ENCODE results near the gene MAT1A.
"Not testable (repeated sequence)": the region's sequence is repeated elsewhere in the genome, so short reads cannot be mapped to it uniquely, and the experiment has no call there.

MAT1A gene

GRCh38 chr10:80264081-80265056, 25.1 kb downstream of the MAT1A start:
- no peak for DNase-seq

- no peak for DNase-seq
These were observed 28.0 kb downstream of the MAT1A start for GRCh38 chr10:80261316-80262030.

- DNase-seq: peak in 1 of 2 experiments; percentile 1
These were observed 28.9 kb downstream of the MAT1A start for GRCh38 chr10:80260295-80261243.

- DNase-seq: no peak
These were observed 30.0 kb downstream of the MAT1A start for GRCh38 chr10:80259405-80259871.

- peak in 1 of 2 experiments; percentile 16 for DNase-seq
These were observed 32.7 kb downstream of the MAT1A start for GRCh38 chr10:80256798-80257197.

- DNase-seq: not testable (repeated sequence)
These were observed 34.7 kb downstream of the MAT1A start for GRCh38 chr10:80254726-80255125.

GRCh38 chr10:80253963-80254271, 35.5 kb downstream of the MAT1A start:
- peak in 1 of 2 experiments; percentile 8 for DNase-seq

- DNase-seq: no peak
These were observed 36.0 kb downstream of the MAT1A start for GRCh38 chr10:80253266-80253962.

- DNase-seq: no peak
These were observed 37.1 kb downstream of the MAT1A start for GRCh38 chr10:80252296-80252887.

- DNase-seq: not testable (repeated sequence)
These were observed 37.7 kb downstream of the MAT1A start for GRCh38 chr10:80251703-80252280.

- not testable (repeated sequence) for DNase-seq
These were observed 39.1 kb downstream of the MAT1A start for GRCh38 chr10:80250399-80250798.

- not testable (repeated sequence) for DNase-seq
These were observed 39.6 kb downstream of the MAT1A start for GRCh38 chr10:80249906-80250305.

GRCh38 chr10:80247611-80248010, 41.8 kb downstream of the MAT1A start:
- DNase-seq: not testable (repeated sequence)

GRCh38 chr10:80244371-80244770, 45.1 kb downstream of the MAT1A start:
- DNase-seq: not testable (repeated sequence)

- not testable (repeated sequence) for DNase-seq
These were observed 47.1 kb downstream of the MAT1A start for GRCh38 chr10:80242341-80242740.

GRCh38 chr10:80236457-80236856, 53.0 kb downstream of the MAT1A start:
- DNase-seq: not testable (repeated sequence)

- peak in 1 of 2 experiments; percentile 20 for DNase-seq
These were observed 54.9 kb downstream of the MAT1A start for GRCh38 chr10:80234331-80235235.

- DNase-seq: not testable (repeated sequence)
These were observed 55.6 kb downstream of the MAT1A start for GRCh38 chr10:80233871-80234270.

GRCh38 chr10:80226723-80227122, 62.7 kb downstream of the MAT1A start:
- DNase-seq: not testable (repeated sequence)

- not testable (repeated sequence) for DNase-seq
These were observed 66.4 kb downstream of the MAT1A start for GRCh38 chr10:80223031-80223419.

Measured in NCI-H524 (cell line).